Upper lobe of left lung (tissue), 4 donors: ENCODE results near the gene ZNF581.

Experiments used
- EP300 ChIP-seq, 4 donors: sonication (generic); formaldehyde crosslinking; IDR thresholded peaks; one replicate each; pipeline ENCODE4 v1.5.1; 2017; ENCODE audit warnings: antibody characterized with exemption in 4 of 4, control low read depth in 2 of 4
- POLR2AphosphoS5 ChIP-seq, 2 donors: sonication (generic); formaldehyde crosslinking; IDR thresholded peaks; one replicate each; pipeline ENCODE4 v1.5.1; 2017; ENCODE audit warnings: antibody characterized with exemption in 2 of 2
- TF ChIP-seq, protein P1 (sequence below), 6 experiments: fragments of 450-650 bp in 4 of 6; fragments of 200-600 bp in 2 of 6; sonication (generic) in 2 of 6; IDR thresholded peaks; one replicate each; pipeline ENCODE4 v1.5.1; 2016 to 2019; ENCODE audit warnings: antibody characterized with exemption in 6 of 6

DNA sequence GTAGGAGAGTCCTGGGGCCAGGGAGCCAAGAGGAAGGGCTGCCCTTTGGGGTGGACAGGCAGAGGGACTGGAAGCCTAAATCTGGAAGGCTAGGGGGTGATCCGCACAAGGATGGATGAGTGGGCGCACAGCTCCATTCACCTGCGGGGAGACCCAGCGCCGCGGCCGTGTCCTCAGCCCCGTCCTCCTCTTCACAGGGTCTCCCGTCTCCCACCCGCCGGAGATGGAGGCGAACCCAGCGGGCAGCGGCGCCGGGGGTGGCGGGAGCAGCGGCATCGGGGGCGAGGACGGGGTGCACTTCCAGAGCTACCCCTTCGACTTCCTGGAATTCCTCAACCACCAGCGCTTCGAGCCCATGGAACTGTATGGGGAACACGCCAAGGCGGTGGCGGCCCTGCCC is 30.1 kb upstream of the ZNF581 start:
- TF ChIP-seq POLR2AphosphoS5 (IDR thresholded peaks at IDR 0.05) (no peak), EP300 (IDR thresholded peaks at IDR 0.05) (no peak)
- TF ChIP-seq, protein P1, sequence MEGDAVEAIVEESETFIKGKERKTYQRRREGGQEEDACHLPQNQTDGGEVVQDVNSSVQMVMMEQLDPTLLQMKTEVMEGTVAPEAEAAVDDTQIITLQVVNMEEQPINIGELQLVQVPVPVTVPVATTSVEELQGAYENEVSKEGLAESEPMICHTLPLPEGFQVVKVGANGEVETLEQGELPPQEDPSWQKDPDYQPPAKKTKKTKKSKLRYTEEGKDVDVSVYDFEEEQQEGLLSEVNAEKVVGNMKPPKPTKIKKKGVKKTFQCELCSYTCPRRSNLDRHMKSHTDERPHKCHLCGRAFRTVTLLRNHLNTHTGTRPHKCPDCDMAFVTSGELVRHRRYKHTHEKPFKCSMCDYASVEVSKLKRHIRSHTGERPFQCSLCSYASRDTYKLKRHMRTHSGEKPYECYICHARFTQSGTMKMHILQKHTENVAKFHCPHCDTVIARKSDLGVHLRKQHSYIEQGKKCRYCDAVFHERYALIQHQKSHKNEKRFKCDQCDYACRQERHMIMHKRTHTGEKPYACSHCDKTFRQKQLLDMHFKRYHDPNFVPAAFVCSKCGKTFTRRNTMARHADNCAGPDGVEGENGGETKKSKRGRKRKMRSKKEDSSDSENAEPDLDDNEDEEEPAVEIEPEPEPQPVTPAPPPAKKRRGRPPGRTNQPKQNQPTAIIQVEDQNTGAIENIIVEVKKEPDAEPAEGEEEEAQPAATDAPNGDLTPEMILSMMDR (IDR thresholded peaks at IDR 0.05) = no peak
